Measurements from ENCODE around the gene LRRTM1. TPM values are rescaled to one million over a fixed set of nuclear protein-coding genes. Genes with fewer than 3 reads are reported as not detected.

The LRRTM1 gene
- total and polyA plus RNA-seq, 2 of the 8 experiments (the other 6 are each of a cell fraction or from before 2014, with no cell fraction given), result 1.4 to 2.3 TPM

GRCh38 chr2:80257450-80257849 lies 47.1 kb downstream of the LRRTM1 start:
- DNase-seq (ENCODE audit: low read depth in 1 of 2, low spot score in 2 of 2), result no peak
- Histone ChIP-seq H3K9me3 (ENCODE audit: insufficient read depth in 2 of 2, low read depth in 1 of 2, low read length in 1 of 2) (no peaks in the 10 kb centered on the region), H3K23me2 (ENCODE audit: low read depth, low read length) (no peaks in the 10 kb centered on the region; the same call in 1 of the 2 replicates), H2AFZ (ENCODE audit: low read length) (no peak overlapping the region), H3K36me3 (ENCODE audit: control insufficient read depth in 2 of 4, insufficient read depth in 4 of 4, low read length in 3 of 4) (no peaks in the 10 kb centered on the region), H4K8ac (ENCODE audit: extremely low read depth, insufficient read depth, low read length) (no peak overlapping the region), H3K9ac (replicated peaks in 1 of 4; ENCODE audit: extremely low read depth in 1 of 4, low read depth in 3 of 4, low read length in 3 of 4) (no peak overlapping the region), H3K4me3 (ENCODE audit: extremely low read depth in 1 of 4, insufficient read depth in 2 of 4, low read depth in 3 of 4, low read length in 4 of 4) (no peak overlapping the region), H2BK20ac (ENCODE audit: low read length) (no peak overlapping the region), H2AK5ac (ENCODE audit: low read depth, low read length) (no peak overlapping the region), H3K18ac (ENCODE audit: extremely low read depth, low read length) (no peak overlapping the region), H3K4ac (replicated peaks; ENCODE audit: insufficient read length, low read depth, low read length) (no peak overlapping the region), H2BK15ac (ENCODE audit: low read length) (no peak overlapping the region), H3K27me3 (replicated peaks in 1 of 4; ENCODE audit: control insufficient read depth in 3 of 4, extremely low read depth in 1 of 4, insufficient read depth in 3 of 4, low read length in 3 of 4) (no peaks in the 10 kb centered on the region; a peak in 1 of 7 replicates), H4K5ac (ENCODE audit: insufficient read length, low read depth, low read length) (no peak overlapping the region), H4K20me1 (replicated peaks in 1 of 2; ENCODE audit: control insufficient read depth in 1 of 2, insufficient read depth in 2 of 2, low read length in 2 of 2) (no peaks in the 10 kb centered on the region), H2BK120ac (replicated peaks; ENCODE audit: low read depth, low read length) (no peak overlapping the region), H3K27ac (ENCODE audit: low read depth, low read length) (no peak overlapping the region), H2BK12ac (ENCODE audit: low read depth, low read length) (no peak overlapping the region), H3K4me2 (ENCODE audit: insufficient read depth in 1 of 2, low read depth in 2 of 2, low read length in 2 of 2) (no peak overlapping the region), H4K91ac (replicated peaks; ENCODE audit: insufficient read length, low read length) (no peak overlapping the region), H3K4me1 (replicated peaks in 1 of 4; ENCODE audit: control insufficient read depth in 3 of 4, insufficient read depth in 4 of 4, low read length in 3 of 4) (peaks cover 0 to 4% (median 2%) of the 10 kb centered on the region in 4 experiments; a peak in 1 of 7 replicates), H3K79me1 (ENCODE audit: low read depth, low read length) (no peaks in the 10 kb centered on the region), H3K56ac (replicated peaks; ENCODE audit: insufficient read length, low read depth, low read length) (no peak overlapping the region), H3K23ac (ENCODE audit: insufficient read length) (no peak overlapping the region), H2BK5ac (ENCODE audit: low read depth, low read length) (no peak overlapping the region), H3K79me2 (ENCODE audit: control insufficient read depth in 1 of 2, insufficient read depth in 2 of 2, low read length in 2 of 2) (no peaks in the 10 kb centered on the region), H3K14ac (ENCODE audit: insufficient read length) (no peak overlapping the region)
- ChIA-PET CTCF (ENCODE audit: partially characterized antibody) (interaction anchor here (1.2 to 4.3 kb wide), 8 partner anchors 8 to 185 kb away, joined by 3 to 31 read pairs (median 11); no protein-coding TSS in a partner anchor), POLR2A (ENCODE audit: partially characterized antibody) (no interaction called here)
- no peak for TF ChIP-seq TBP (IDR thresholded peaks at IDR 0.05; ENCODE audit: low read depth, low read length)
- TF ChIP-seq SIN3A (conservative IDR thresholded peaks at IDR 0.05 in 1 of 2, IDR thresholded peaks at IDR 0.05 in 1 of 2; ENCODE audit: low read depth in 1 of 2, low read length in 2 of 2), result no peak
- no peak for TF ChIP-seq ASH2L (IDR thresholded peaks at IDR 0.05; ENCODE audit: low read length)
- TF ChIP-seq EZH2 (IDR thresholded peaks at IDR 0.05; ENCODE audit: low read depth, low read length, severe bottlenecking), result no peak
- TF ChIP-seq SAP30 (IDR thresholded peaks at IDR 0.05; ENCODE audit: insufficient read depth, insufficient replicate concordance, low read length), result no peak
- no peak for TF ChIP-seq POU5F1 (IDR thresholded peaks at IDR 0.05; ENCODE audit: low read depth, low read length)
- TF ChIP-seq SRF (IDR thresholded peaks at IDR 0.05; ENCODE audit: low read depth, low read length), result no peak
- no peak for TF ChIP-seq ZNF274 (IDR thresholded peaks at IDR 0.05; ENCODE audit: borderline replicate concordance, extremely low read depth, low read length)
- no peak for TF ChIP-seq RXRA (IDR thresholded peaks at IDR 0.05; ENCODE audit: insufficient read depth, low read depth, low read length)
- no peak for TF ChIP-seq CBX8 (IDR thresholded peaks at IDR 0.05; ENCODE audit: borderline replicate concordance, low read depth, low read length)
- no peak for TF ChIP-seq BCL11A (IDR thresholded peaks at IDR 0.05; ENCODE audit: low read depth in 2 of 2, low read length in 2 of 2)
- FAIRE-seq, result no peak
- 98% methylated on average over 4 of the region's 4 CpGs; no CpG with 5 or more reads in 1 of the 2 experiments for WGBS, 2 experiments (ENCODE audit: extremely low coverage in 1 of 2, insufficient coverage in 1 of 2, insufficient read length in 1 of 2, insufficient replicate concordance in 2 of 2, low coverage in 1 of 2, low lambda C conversion rate in 2 of 2, missing lambda C conversion rate in 1 of 2)
